Upper lobe of left lung (tissue), 6 donors: ENCODE measurements around the gene TRIM25. TPM values are rescaled to one million over a fixed set of nuclear protein-coding genes. Genes with fewer than 3 reads are reported as not detected.

Experiments
- ATAC-seq, 2 donors: fragments of 200-7000 bp; cut with Tn5 transposase; one replicate each; pipeline ENCODE4 v1.9.1; 2022; ENCODE audit warnings: mild to moderate bottlenecking in 2 of 2, moderate library complexity in 2 of 2; ENCODE audit not compliant: low FRiP score in 2 of 2
- DNase-seq, 2 donors: peaks; one replicate each; pipeline ENCODE4 v3.0.0-alpha.2; 2019 to 2020
- H3K27ac ChIP-seq, 4 donors: fragments of 200-600 bp; sonication (generic); one replicate each; pipeline ENCODE4 v1.5.1; 2016 to 2019
- H3K27me3 ChIP-seq, 4 donors: fragments of 200-600 bp; sonication (generic); one replicate each; pipeline ENCODE4 v1.5.1; 2017 to 2019
- H3K36me3 ChIP-seq, 4 donors: fragments of 200-600 bp; sonication (generic); one replicate each; pipeline ENCODE4 v1.5.1; 2016 to 2019
- H3K4me1 ChIP-seq, 4 donors: fragments of 200-600 bp; sonication (generic); one replicate each; pipeline ENCODE4 v1.5.1; 2018 to 2019
- H3K4me3 ChIP-seq, 4 donors: fragments of 200-600 bp; sonication (generic); one replicate each; pipeline ENCODE4 v1.5.1; 2017 to 2019; ENCODE audit warnings: mild to moderate bottlenecking in 2 of 4, moderate library complexity in 1 of 4
- H3K9me3 ChIP-seq, 4 donors: fragments of 200-600 bp; sonication (generic); one replicate each; pipeline ENCODE4 v1.5.1; 2018 to 2019
- CTCF ChIP-seq, 6 experiments: fragments of 450-650 bp in 4 of 6; fragments of 200-600 bp in 2 of 6; sonication (generic) in 2 of 6; IDR thresholded peaks; one replicate each; pipeline ENCODE4 v1.5.1; 2016 to 2019; ENCODE audit warnings: antibody characterized with exemption in 6 of 6
- EP300 ChIP-seq, 4 donors: sonication (generic); formaldehyde crosslinking; IDR thresholded peaks; one replicate each; pipeline ENCODE4 v1.5.1; 2017; ENCODE audit warnings: antibody characterized with exemption in 4 of 4, control low read depth in 2 of 4
- POLR2A ChIP-seq, 4 donors: fragments of 450-650 bp; IDR thresholded peaks; one replicate each; pipeline ENCODE4 v1.5.1; 2016 to 2017; ENCODE audit warnings: antibody characterized with exemption in 4 of 4, mild to moderate bottlenecking in 2 of 4
- POLR2AphosphoS5 ChIP-seq, 2 donors: sonication (generic); formaldehyde crosslinking; IDR thresholded peaks; one replicate each; pipeline ENCODE4 v1.5.1; 2017; ENCODE audit warnings: antibody characterized with exemption in 2 of 2
- WGBS, 2 donors: methylation state at CpG; one replicate each; pipeline ENCODE4 v1.1.5; 2017 to 2018; 5-methylcytosine and 5-hydroxymethylcytosine counted together
- small RNA-seq, 4 donors: library from RNA; depleted of rRNA; stranded (forward); fragments of <200 nt; gene quantifications; one replicate each; pipeline ENCODE3, GENCODE V24; 2016
- total RNA-seq, 6 donors: library from RNA; depleted of rRNA in 4 of 6; stranded (reverse); fragments of >200 nt in 4 of 6; gene quantifications; one replicate each; pipeline versions ENCODE4 v1.1.0 to v1.2.1, GENCODE V29; 2016 to 2021
- donor health status: DM: no; HTN: no; CAD: no; lungs with moderate emphysema.
- donor health status: DM: no; HTN: yes; CAD: no; lungs with severe emphysema.

TRIM25 gene
- total RNA-seq, 6 donors from 2014 or later = 66.7 to 294 (median 83.0) TPM

GRCh38 chr17:56838687-56839086 lies 75.2 kb downstream of the TRIM25 start:
- no peak for TF ChIP-seq CTCF (IDR thresholded peaks at IDR 0.05)
- TF ChIP-seq POLR2AphosphoS5 (IDR thresholded peaks at IDR 0.05) = no peak
- no peak for TF ChIP-seq POLR2A (IDR thresholded peaks at IDR 0.05)
- TF ChIP-seq EP300 (IDR thresholded peaks at IDR 0.05) = no peak
- ATAC-seq = no peak
- Histone ChIP-seq H3K36me3 (peaks cover 0 to 4% (median 0%) of the 10 kb centered on the region in 4 donors), H3K27me3 (no peaks in the 10 kb centered on the region), H3K4me1 (peaks cover 10 to 34% (median 17%) of the 10 kb centered on the region in 4 donors), H3K27ac (peak overlapping the region in 1 of 4 donors; percentile 60), H3K9me3 (no peaks in the 10 kb centered on the region), H3K4me3 (no peak overlapping the region)
- WGBS, 2 donors = 69 to 73% methylated on average over 3 of the region's 3 CpGs
- DNase-seq = no peak

Small RNA genes within 50 kb of the gene (small RNA-seq; reads per million reads assigned to genes)
- 0 reads per million in 4 donors for gene AC015912.2
- 0 reads per million in 4 donors for gene RNU6-1158P

Other genes starting within 250 kb of the TRIM25 start
- 1 to 10 TPM in 4 of 6 donors, under 1 TPM in 2; 0.76 to 4.2 (median 1.6) TPM for gene C17orf67, start 80.1 kb downstream of the TRIM25 start, total RNA-seq
- 10 to 100 TPM in 3 of 6 donors, 1 to 10 TPM in 3; 4.3 to 23.8 (median 9.2) TPM for gene DGKE, start 79.9 kb downstream of the TRIM25 start, total RNA-seq
- gene COIL, start 47.0 kb upstream of the TRIM25 start, total RNA-seq = 10 to 100 TPM in 2 of 6 donors, 1 to 10 TPM in 4; 6.1 to 16.6 (median 9.5) TPM
- gene SCPEP1, start 64.1 kb upstream of the TRIM25 start, total RNA-seq = 100 to 1,000 TPM in 5 of 6 donors, 10 to 100 TPM in 1; 96.4 to 172 (median 133) TPM
- 100 to 1,000 TPM in 1 of 6 donors, 10 to 100 TPM in 5; 51.2 to 147 (median 79.4) TPM for gene AKAP1, start 171.2 kb upstream of the TRIM25 start, total RNA-seq